Activated naive CD8-positive, alpha-beta T cell treated with anti-CD3 and anti-CD28 coated beads for 36 hours (primary cell): ENCODE measurements around the gene BICD1. TPM values are rescaled to one million over a fixed set of nuclear protein-coding genes. Genes with fewer than 3 reads are reported as not detected.

Experiments
- DNase-seq: peaks from one replicate; pipeline ENCODE4 v3.0.0; 2021
- H3K27ac Mint-ChIP-seq: one replicate; pipeline ENCODE4 v1.8.0; 2022; ENCODE audit warnings: mild to moderate bottlenecking, moderate library complexity, mixed read lengths
- H3K27me3 Mint-ChIP-seq: one replicate; pipeline ENCODE4 v1.8.0; 2022; ENCODE audit warnings: mild to moderate bottlenecking, mixed read lengths
- H3K36me3 Mint-ChIP-seq: one replicate; pipeline ENCODE4 v1.8.0; 2021; ENCODE audit warnings: mild to moderate bottlenecking, mixed read lengths
- H3K4me1 Mint-ChIP-seq: one replicate; pipeline ENCODE4 v1.8.0; 2021; ENCODE audit warnings: mixed read lengths
- H3K4me3 Mint-ChIP-seq: one replicate; pipeline ENCODE4 v1.8.0; 2022; ENCODE audit warnings: mild to moderate bottlenecking, moderate library complexity, mixed read lengths
- H3K9me3 Mint-ChIP-seq: one replicate; pipeline ENCODE4 v1.8.0; 2022; ENCODE audit warnings: mixed read lengths
- total RNA-seq, 2 experiments: library from RNA; stranded (reverse); gene quantifications; one replicate each; pipeline ENCODE4 v1.2.3, GENCODE V29; 2021

Gene BICD1
- total RNA-seq, 2 experiments from 2014 or later = 21.7 to 21.9 TPM

- DNase-seq = no peak
- no peaks in the 10 kb centered on the region for H3K4me1 Mint-ChIP-seq
- H3K4me3 Mint-ChIP-seq = no peak overlapping the region
- H3K27ac Mint-ChIP-seq = no peak overlapping the region
- H3K27me3 Mint-ChIP-seq = no peaks in the 10 kb centered on the region
- H3K36me3 Mint-ChIP-seq = peaks cover 4% of the 10 kb centered on the region
- H3K9me3 Mint-ChIP-seq = no peaks in the 10 kb centered on the region
Measured at GRCh38 chr12:32305163-32305562, 198.5 kb downstream of the BICD1 start.

- peaks cover 2% of the 10 kb centered on the region for H3K4me1 Mint-ChIP-seq
- H3K27me3 Mint-ChIP-seq = no peaks in the 10 kb centered on the region
- DNase-seq = no peak
- no peaks in the 10 kb centered on the region for H3K9me3 Mint-ChIP-seq
- H3K27ac Mint-ChIP-seq = no peak overlapping the region
- peaks cover 4% of the 10 kb centered on the region for H3K36me3 Mint-ChIP-seq
- H3K4me3 Mint-ChIP-seq = no peak overlapping the region
Measured at GRCh38 chr12:32307326-32307725, 200.7 kb downstream of the BICD1 start.

- Mint-ChIP-seq H3K4me1 (peaks cover 2% of the 10 kb centered on the region), H3K36me3 (peaks cover 4% of the 10 kb centered on the region), H3K4me3 (no peak overlapping the region), H3K9me3 (no peaks in the 10 kb centered on the region), H3K27me3 (no peaks in the 10 kb centered on the region), H3K27ac (no peak overlapping the region)
- no peak for DNase-seq
Measured at GRCh38 chr12:32309811-32310736, 203.4 kb downstream of the BICD1 start.

- no peaks in the 10 kb centered on the region for H3K27me3 Mint-ChIP-seq
- H3K36me3 Mint-ChIP-seq = peaks cover 1% of the 10 kb centered on the region
- no peaks in the 10 kb centered on the region for H3K9me3 Mint-ChIP-seq
- H3K4me3 Mint-ChIP-seq = no peak overlapping the region
- no peak overlapping the region for H3K27ac Mint-ChIP-seq
- H3K4me1 Mint-ChIP-seq = peaks cover 2% of the 10 kb centered on the region
- DNase-seq = no peak
Measured at GRCh38 chr12:32312049-32312670, 205.5 kb downstream of the BICD1 start.

GRCh38 chr12:32322354-32322753 lies 215.7 kb downstream of the BICD1 start:
- no peak overlapping the region for H3K27ac Mint-ChIP-seq
- H3K4me1 Mint-ChIP-seq = no peaks in the 10 kb centered on the region
- H3K9me3 Mint-ChIP-seq = no peaks in the 10 kb centered on the region
- H3K27me3 Mint-ChIP-seq = no peaks in the 10 kb centered on the region
- peaks cover under 1% of the 10 kb centered on the region for H3K36me3 Mint-ChIP-seq
- no peak for DNase-seq
- H3K4me3 Mint-ChIP-seq = no peak overlapping the region

GRCh38 chr12:32331133-32331532 lies 224.5 kb downstream of the BICD1 start:
- Mint-ChIP-seq H3K27ac (no peak overlapping the region), H3K27me3 (no peaks in the 10 kb centered on the region), H3K4me3 (no peak overlapping the region)

GRCh38 chr12:32332446-32332845 lies 225.8 kb downstream of the BICD1 start:
- no peak overlapping the region for H3K4me3 Mint-ChIP-seq
- H3K27ac Mint-ChIP-seq = no peak overlapping the region
- peaks cover 3% of the 10 kb centered on the region for H3K36me3 Mint-ChIP-seq
- no peaks in the 10 kb centered on the region for H3K4me1 Mint-ChIP-seq
- no peaks in the 10 kb centered on the region for H3K27me3 Mint-ChIP-seq
- DNase-seq = no peak
- no peaks in the 10 kb centered on the region for H3K9me3 Mint-ChIP-seq

More at GRCh38 chr12:32331133-32331532, 224.5 kb downstream of the BICD1 start:
- no peak for DNase-seq
- no peaks in the 10 kb centered on the region for H3K9me3 Mint-ChIP-seq
- H3K36me3 Mint-ChIP-seq = peaks cover 3% of the 10 kb centered on the region
- no peaks in the 10 kb centered on the region for H3K4me1 Mint-ChIP-seq

- H3K4me1 Mint-ChIP-seq = no peaks in the 10 kb centered on the region
- DNase-seq = no peak
- peaks cover 3% of the 10 kb centered on the region for H3K36me3 Mint-ChIP-seq
- H3K27ac Mint-ChIP-seq = no peak overlapping the region
- H3K27me3 Mint-ChIP-seq = no peaks in the 10 kb centered on the region
- no peak overlapping the region for H3K4me3 Mint-ChIP-seq
- no peaks in the 10 kb centered on the region for H3K9me3 Mint-ChIP-seq
Measured at GRCh38 chr12:32334371-32334777, 227.7 kb downstream of the BICD1 start.

- no peak for DNase-seq
- Mint-ChIP-seq H3K36me3 (peaks cover 3% of the 10 kb centered on the region), H3K27me3 (no peaks in the 10 kb centered on the region), H3K4me1 (no peaks in the 10 kb centered on the region), H3K27ac (no peak overlapping the region), H3K4me3 (no peak overlapping the region), H3K9me3 (no peaks in the 10 kb centered on the region)
Measured at GRCh38 chr12:32336261-32336660, 229.6 kb downstream of the BICD1 start.

GRCh38 chr12:32343496-32343895 lies 236.8 kb downstream of the BICD1 start:
- H3K4me3 Mint-ChIP-seq = no peak overlapping the region
- DNase-seq = no peak
- no peaks in the 10 kb centered on the region for H3K36me3 Mint-ChIP-seq
- no peaks in the 10 kb centered on the region for H3K9me3 Mint-ChIP-seq
- no peaks in the 10 kb centered on the region for H3K27me3 Mint-ChIP-seq
- no peak overlapping the region for H3K27ac Mint-ChIP-seq
- H3K4me1 Mint-ChIP-seq = no peaks in the 10 kb centered on the region

- Mint-ChIP-seq H3K4me1 (no peaks in the 10 kb centered on the region), H3K27ac (no peak overlapping the region)
Measured at GRCh38 chr12:32344047-32344446, 237.4 kb downstream of the BICD1 start.

GRCh38 chr12:32353540-32353939 lies 246.9 kb downstream of the BICD1 start:
- DNase-seq = no peak
- no peak overlapping the region for H3K27ac Mint-ChIP-seq
- no peaks in the 10 kb centered on the region for H3K36me3 Mint-ChIP-seq
- H3K4me3 Mint-ChIP-seq = no peak overlapping the region
- no peaks in the 10 kb centered on the region for H3K9me3 Mint-ChIP-seq
- H3K27me3 Mint-ChIP-seq = no peaks in the 10 kb centered on the region
- no peaks in the 10 kb centered on the region for H3K4me1 Mint-ChIP-seq

More at GRCh38 chr12:32344047-32344446, 237.4 kb downstream of the BICD1 start:
- H3K4me3 Mint-ChIP-seq = no peak overlapping the region
- DNase-seq = no peak
- no peaks in the 10 kb centered on the region for H3K36me3 Mint-ChIP-seq
- H3K27me3 Mint-ChIP-seq = no peaks in the 10 kb centered on the region
- no peaks in the 10 kb centered on the region for H3K9me3 Mint-ChIP-seq

GRCh38 chr12:32357601-32358249 lies 251.1 kb downstream of the BICD1 start:
- no peaks in the 10 kb centered on the region for H3K36me3 Mint-ChIP-seq
- H3K4me1 Mint-ChIP-seq = no peaks in the 10 kb centered on the region
- no peak overlapping the region for H3K4me3 Mint-ChIP-seq
- H3K9me3 Mint-ChIP-seq = no peaks in the 10 kb centered on the region
- no peaks in the 10 kb centered on the region for H3K27me3 Mint-ChIP-seq
- no peak for DNase-seq
- H3K27ac Mint-ChIP-seq = no peak overlapping the region

GRCh38 chr12:32360956-32361355 lies 254.3 kb downstream of the BICD1 start:
- H3K9me3 Mint-ChIP-seq = no peaks in the 10 kb centered on the region
- H3K27me3 Mint-ChIP-seq = no peaks in the 10 kb centered on the region
- no peaks in the 10 kb centered on the region for H3K4me1 Mint-ChIP-seq
- no peaks in the 10 kb centered on the region for H3K36me3 Mint-ChIP-seq
- no peak for DNase-seq
- no peak overlapping the region for H3K4me3 Mint-ChIP-seq
- H3K27ac Mint-ChIP-seq = no peak overlapping the region

- Mint-ChIP-seq H3K9me3 (no peaks in the 10 kb centered on the region), H3K27me3 (no peaks in the 10 kb centered on the region), H3K27ac (no peak overlapping the region), H3K4me3 (no peak overlapping the region), H3K36me3 (no peaks in the 10 kb centered on the region), H3K4me1 (no peaks in the 10 kb centered on the region)
- DNase-seq = no peak
Measured at GRCh38 chr12:32362892-32363291, 256.2 kb downstream of the BICD1 start.
